NCI-H774 (cell line): Measurements from ENCODE around the gene GALNT15.
A peak's percentile ranks its signal among the peaks of the same experiment; 100 is the strongest.

Experiments
- DNase-seq: peaks from one replicate; lab custom pipeline; 2025; lab: John Stamatoyannopoulos, UW

The GALNT15 gene

GRCh38 chr3:16252988-16253387 lies 78.5 kb downstream of the GALNT15 start:
- DNase-seq, result no peak

GRCh38 chr3:16253601-16254000 lies 79.1 kb downstream of the GALNT15 start:
- DNase-seq, result no peak

- DNase-seq, result no peak
These were observed 80.4 kb downstream of the GALNT15 start for GRCh38 chr3:16254916-16255315.

DNA sequence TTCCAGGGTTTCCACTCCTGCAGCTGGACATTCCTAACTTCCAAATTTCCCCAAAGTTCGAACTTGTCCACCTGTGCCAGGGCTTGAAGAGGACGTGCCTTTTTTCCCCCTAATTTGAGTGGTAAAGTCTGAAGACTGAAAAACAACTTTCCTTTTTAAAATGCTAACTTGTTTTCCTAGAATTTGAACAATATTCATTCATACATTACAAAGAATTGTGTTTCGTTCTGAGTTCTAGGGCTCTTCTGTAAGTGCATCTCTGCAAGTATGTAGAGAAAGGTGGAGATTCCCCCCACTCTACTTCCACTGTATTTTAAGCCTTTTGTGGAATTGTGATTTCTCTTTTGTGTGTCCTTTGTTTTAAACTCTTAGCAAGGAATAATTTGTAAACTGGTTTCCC lies 80.8 kb downstream of the GALNT15 start:
- DNase-seq, result no peak

GRCh38 chr3:16255726-16256125 lies 81.2 kb downstream of the GALNT15 start:
- peak; percentile 39 for DNase-seq

DNA sequence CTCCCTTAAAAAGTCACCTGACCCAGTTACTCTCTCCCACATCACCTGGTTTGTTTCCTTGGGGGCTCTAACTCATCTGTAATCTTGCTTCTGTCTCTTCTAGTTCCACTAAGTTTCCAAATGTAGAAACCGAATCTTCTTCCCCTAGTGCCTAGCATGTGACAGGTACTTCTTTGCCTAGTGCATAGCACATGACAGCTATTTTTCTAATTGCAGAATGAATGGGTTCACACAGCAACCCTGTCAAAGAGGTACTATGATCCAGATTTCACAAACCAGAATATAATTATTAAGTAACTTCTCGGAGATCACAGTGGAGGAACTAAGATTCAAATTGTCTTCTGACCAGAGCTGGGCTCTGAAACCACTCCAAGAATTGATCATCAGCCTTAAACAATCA lies 82.8 kb downstream of the GALNT15 start:
- no peak for DNase-seq

DNA sequence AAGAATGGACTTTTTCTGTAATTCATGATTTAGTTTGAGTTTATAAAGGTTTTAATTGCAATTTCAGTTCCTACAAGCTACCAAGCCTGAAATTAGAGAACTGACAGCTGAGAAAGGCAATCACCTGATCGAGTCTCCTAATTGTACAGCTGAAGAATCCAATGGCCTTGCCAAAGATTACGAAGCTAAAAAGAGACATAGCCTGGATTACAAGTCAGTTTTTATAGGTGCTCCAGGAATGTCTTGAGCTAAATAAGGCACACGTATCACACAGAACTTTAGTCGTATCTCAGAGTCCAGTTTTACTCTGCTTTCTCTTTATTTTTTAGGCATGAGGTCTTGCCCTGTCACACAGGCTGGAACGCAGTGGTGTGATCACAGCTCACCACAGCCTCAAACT lies 83.7 kb downstream of the GALNT15 start:
- no peak for DNase-seq

GRCh38 chr3:16258866-16259265 lies 84.4 kb downstream of the GALNT15 start:
- no peak for DNase-seq

DNA sequence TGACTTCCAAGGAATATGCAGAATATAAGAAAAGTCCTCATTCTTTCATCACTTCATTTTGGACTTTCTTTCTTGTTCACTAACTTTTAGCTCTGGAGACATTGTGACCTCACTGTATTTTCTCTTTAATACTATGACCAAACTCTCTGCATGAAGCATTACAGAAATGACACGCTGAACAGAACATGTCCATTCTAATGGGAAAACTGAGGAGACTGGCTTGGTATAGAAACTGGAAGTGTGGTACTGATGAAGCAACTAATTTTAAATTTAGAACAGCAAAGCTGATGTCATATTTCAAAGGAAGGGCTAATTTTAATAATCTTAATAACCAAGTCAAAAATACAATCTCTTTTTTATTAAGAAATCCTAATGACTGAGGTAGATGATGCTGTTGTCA lies 85.6 kb downstream of the GALNT15 start:
- DNase-seq, result no peak

- DNase-seq, result no peak
These were observed 87.7 kb downstream of the GALNT15 start for GRCh38 chr3:16262174-16262573.

- no peak for DNase-seq
These were observed 89.8 kb downstream of the GALNT15 start for GRCh38 chr3:16264174-16264707.

GRCh38 chr3:16264708-16265454 lies 90.4 kb downstream of the GALNT15 start, which contains the start of the genes DPH3 and OXNAD1:
Gene DPH3 (minus strand): TSS chr3:16264943. CDS start chr3:16264876, 67 bp downstream.
Gene OXNAD1 (plus strand): TSS chr3:16265212. CDS start chr3:16270953, 5,741 bp downstream.
- DNase-seq, result peak; percentile 98

DNA sequence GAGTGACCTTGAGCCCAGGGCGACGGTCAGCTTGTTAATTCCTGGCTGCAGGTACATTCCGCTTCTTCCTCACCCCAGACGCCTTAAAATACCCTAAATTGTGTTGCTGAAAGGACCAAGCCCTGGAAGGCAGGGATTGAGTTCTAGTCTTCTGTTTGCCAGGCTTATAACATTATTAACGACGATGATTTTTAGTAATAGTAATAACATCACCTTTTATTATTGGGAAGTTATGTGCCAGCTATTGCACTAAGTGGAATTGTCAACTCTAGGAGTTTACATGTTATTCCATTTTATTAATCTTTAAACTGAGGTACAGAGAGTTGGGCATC lies 90.9 kb downstream of the GALNT15 start:
- DNase-seq, result no peak

DNA sequence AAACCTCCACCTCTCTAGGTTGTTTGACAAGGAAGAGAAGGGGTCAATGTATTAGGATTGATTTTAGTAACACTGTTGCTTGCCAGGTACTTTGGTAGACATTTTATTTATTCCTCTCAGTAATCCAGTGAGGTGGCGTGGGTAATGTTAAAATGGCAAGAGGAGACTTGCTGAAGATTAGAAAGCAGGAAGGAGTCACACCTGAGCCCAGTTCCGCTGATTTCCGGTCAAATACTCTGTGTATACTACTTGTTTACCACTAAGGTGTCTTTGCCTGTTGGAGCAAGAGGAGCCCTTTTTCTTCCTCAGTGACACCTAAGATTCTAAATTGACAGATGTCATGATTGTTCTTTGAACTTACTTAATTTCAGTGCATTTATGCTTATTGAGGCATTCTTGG lies 92.2 kb downstream of the GALNT15 start:
- no peak for DNase-seq

DNA sequence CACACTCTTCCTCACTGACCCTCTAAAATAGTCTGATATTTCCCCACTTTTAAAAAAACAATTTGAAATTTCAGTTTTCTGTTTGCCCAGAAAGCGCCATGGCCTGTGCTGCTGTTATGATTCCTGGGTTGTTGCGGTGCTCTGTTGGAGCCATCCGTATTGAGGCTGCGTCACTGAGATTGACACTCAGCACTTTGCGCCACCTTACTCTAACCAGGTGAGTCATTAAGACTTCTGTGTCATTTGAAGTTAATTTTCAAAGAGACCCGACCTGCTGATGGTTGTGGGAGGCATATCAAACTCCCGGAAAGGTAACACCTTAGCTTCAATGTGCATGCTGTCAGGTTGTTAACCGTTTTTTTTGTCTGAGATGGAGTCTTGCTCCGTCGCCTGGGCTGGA lies 96.4 kb downstream of the GALNT15 start:
- DNase-seq, result no peak

- DNase-seq, result no peak
These were observed 98.1 kb downstream of the GALNT15 start for GRCh38 chr3:16272588-16272987.

- DNase-seq, result no peak
These were observed 99.4 kb downstream of the GALNT15 start for GRCh38 chr3:16273867-16274266.

- DNase-seq, result no peak
These were observed 103.0 kb downstream of the GALNT15 start for GRCh38 chr3:16277471-16277870.

GRCh38 chr3:16279010-16279801 lies 104.7 kb downstream of the GALNT15 start:
- DNase-seq, result no peak

GRCh38 chr3:16280671-16281070 lies 106.2 kb downstream of the GALNT15 start:
- DNase-seq, result no peak
